Transverse colon (tissue), 4 donors: ENCODE measurements around the gene BHLHE23. TPM values are rescaled to one million over a fixed set of nuclear protein-coding genes. Genes with fewer than 3 reads are reported as not detected.

Experiments
- DNase-seq: peaks from one replicate; pipeline ENCODE4 v3.0.0-alpha.2; 2019
- H3K27ac ChIP-seq, 4 donors: fragments of 200-600 bp; sonication (generic); 2 replicates each; pipeline ENCODE4 v1.5.1; 2016 to 2018; ENCODE audit warnings: inconsistent platforms in 4 of 4
- H3K27me3 ChIP-seq: fragments of 200-600 bp; sonication (generic); 2 replicates; pipeline ENCODE4 v1.5.1; 2017; ENCODE audit warnings: inconsistent platforms
- H3K36me3 ChIP-seq, 4 donors: fragments of 200-600 bp; sonication (generic); 2 replicates each; pipeline ENCODE4 v1.5.1; 2017 to 2019; ENCODE audit warnings: inconsistent platforms in 4 of 4
- H3K4me1 ChIP-seq, 4 donors: fragments of 200-600 bp; sonication (generic); 2 replicates each; pipeline ENCODE4 v1.5.1; 2017 to 2020; ENCODE audit warnings: inconsistent platforms in 4 of 4
- H3K4me3 ChIP-seq, 4 donors: fragments of 200-600 bp; sonication (generic); 1 replicate in 1 of 4; 2 replicates in 3 of 4; pipeline versions ENCODE4 v1.5.1 to v1.6.1; 2017 to 2019; ENCODE audit warnings: inconsistent platforms in 4 of 4
- H3K9me3 ChIP-seq, 2 donors: fragments of 200-600 bp; sonication (generic); 2 replicates each; pipeline ENCODE4 v1.5.1; 2017 to 2019; ENCODE audit warnings: inconsistent platforms in 2 of 2
- CTCF ChIP-seq, 5 experiments: fragments of 200-600 bp in 3 of 5; fragments of 450-650 bp in 2 of 5; sonication (generic) in 3 of 5; IDR thresholded peaks; 1 replicate in 2 of 5; 2 replicates in 3 of 5; pipeline ENCODE4 v1.5.1; 2016 to 2017; ENCODE audit warnings: antibody characterized with exemption in 5 of 5, inconsistent platforms in 3 of 5, mild to moderate bottlenecking in 2 of 5, moderate library complexity in 1 of 5
- EP300 ChIP-seq: sonication (generic); formaldehyde crosslinking; IDR thresholded peaks from one replicate; pipeline ENCODE4 v1.6.1; 2017; ENCODE audit warnings: antibody characterized with exemption, low read depth
- POLR2A ChIP-seq: fragments of 450-650 bp; IDR thresholded peaks from one replicate; pipeline ENCODE4 v1.6.1; 2016; ENCODE audit warnings: antibody characterized with exemption, mild to moderate bottlenecking, moderate library complexity
- POLR2AphosphoS5 ChIP-seq, 3 donors: sonication (generic); formaldehyde crosslinking; IDR thresholded peaks; one replicate each; pipeline ENCODE4 v1.6.1; 2016; ENCODE audit warnings: antibody characterized with exemption in 3 of 3
- WGBS, 2 donors: methylation state at CpG; one replicate each; pipeline ENCODE4 v1.1.5; 2018; ENCODE audit warnings: low coverage in 1 of 2; 5-methylcytosine and 5-hydroxymethylcytosine counted together
- in situ Hi-C, 4 donors: fragments of 200-750 bp; cut with MboI; loops; one replicate each; pipeline versions ENCODE4 v1.15.0 to v1.15.1; 2017; ENCODE audit warnings: low sequenced_read_pairs in 3 of 4, low pct_ligation_motif_present in 1 of 4, low pct_unique_long_range_greater_than_20kb in 1 of 4
- intact Hi-C: fragments of 100-400 bp; cut with DNase I; formaldehyde crosslinking; loops from one replicate; pipeline ENCODE4 v1.15.1; 2023; ENCODE audit warnings: low total_unique reads
- total RNA-seq, 4 donors: library from RNA; depleted of rRNA; stranded (reverse); fragments of >200 nt; gene quantifications; one replicate each; pipeline ENCODE4 v1.1.0, GENCODE V29; 2016

The BHLHE23 gene
- total RNA-seq, 4 donors from 2014 or later: not detected

GRCh38 chr20:62977613-62978560, 28.9 kb downstream of the BHLHE23 start:
- H3K27me3 ChIP-seq: peaks cover 100% of the 10 kb centered on the region
- in situ Hi-C loops (no loop called here), intact Hi-C loops (no loop called here)
- WGBS, 2 donors: 43% methylated on average over 34 of the region's 38 CpGs; no CpG with 5 or more reads in 1 of the 2 donors
- H3K4me3 ChIP-seq: no peak overlapping the region
- H3K4me1 ChIP-seq: peaks cover under 1 to 6% (median 3%) of the 10 kb centered on the region in 4 donors
- H3K27ac ChIP-seq: no peak overlapping the region
- TF ChIP-seq EP300 (no peak), POLR2A (no peak), CTCF (IDR thresholded peaks at IDR 0.05) (no peak), POLR2AphosphoS5 (IDR thresholded peaks at IDR 0.05) (no peak)
- peak; percentile 79 for DNase-seq
- H3K9me3 ChIP-seq: no peaks in the 10 kb centered on the region
- no peaks in the 10 kb centered on the region for H3K36me3 ChIP-seq

GRCh38 chr20:62976886-62977285, 29.9 kb downstream of the BHLHE23 start:
- H3K27ac ChIP-seq: no peak overlapping the region
- H3K27me3 ChIP-seq: peaks cover 95% of the 10 kb centered on the region
- in situ Hi-C loops: no loop called here
- 87% methylated on average over 16 of the region's 16 CpGs; no CpG with 5 or more reads in 1 of the 2 donors for WGBS, 2 donors
- no peak for TF ChIP-seq POLR2A
- no peak for TF ChIP-seq EP300
- no peak for TF ChIP-seq CTCF (IDR thresholded peaks at IDR 0.05)
- no peak for TF ChIP-seq POLR2AphosphoS5 (IDR thresholded peaks at IDR 0.05)
- H3K9me3 ChIP-seq: no peaks in the 10 kb centered on the region
- H3K36me3 ChIP-seq: no peaks in the 10 kb centered on the region
- intact Hi-C loops: no loop called here
- no peak overlapping the region for H3K4me3 ChIP-seq
- no peak for DNase-seq
- H3K4me1 ChIP-seq: peaks cover 6 to 13% (median 7%) of the 10 kb centered on the region in 4 donors

GRCh38 chr20:62975812-62976508, 30.8 kb downstream of the BHLHE23 start:
- in situ Hi-C loops (no loop called here), intact Hi-C loops (no loop called here)
- no peaks in the 10 kb centered on the region for H3K9me3 ChIP-seq
- DNase-seq: no peak
- peaks cover 6 to 13% (median 7%) of the 10 kb centered on the region in 4 donors for H3K4me1 ChIP-seq
- no peak overlapping the region for H3K4me3 ChIP-seq
- TF ChIP-seq CTCF (IDR thresholded peaks at IDR 0.05) (no peak), POLR2A (no peak), POLR2AphosphoS5 (IDR thresholded peaks at IDR 0.05) (no peak), EP300 (no peak)
- no peak overlapping the region for H3K27ac ChIP-seq
- peaks cover 89% of the 10 kb centered on the region for H3K27me3 ChIP-seq
- 43% methylated on average over 9 of the region's 9 CpGs; no CpG with 5 or more reads in 1 of the 2 donors for WGBS, 2 donors
- H3K36me3 ChIP-seq: no peaks in the 10 kb centered on the region

GRCh38 chr20:62975251-62975760, 31.5 kb downstream of the BHLHE23 start:
- intact Hi-C loops (no loop called here), in situ Hi-C loops (no loop called here)
- Histone ChIP-seq H3K4me3 (no peak overlapping the region), H3K36me3 (no peaks in the 10 kb centered on the region), H3K4me1 (peaks cover 6 to 11% (median 7%) of the 10 kb centered on the region in 4 donors), H3K9me3 (no peaks in the 10 kb centered on the region), H3K27me3 (peaks cover 89% of the 10 kb centered on the region), H3K27ac (no peak overlapping the region)
- DNase-seq: no peak
- TF ChIP-seq EP300: no peak
- TF ChIP-seq CTCF (IDR thresholded peaks at IDR 0.05): no peak
- TF ChIP-seq POLR2AphosphoS5 (IDR thresholded peaks at IDR 0.05): no peak
- WGBS, 2 donors: 67% methylated on average over 10 of the region's 10 CpGs; no CpG with 5 or more reads in 1 of the 2 donors
